LNCaP clone FGC (cell line): ENCODE measurements around the gene TECRL.

Source experiments
- DNase-seq: peaks from one replicate; pipeline ENCODE4 v3.0.0-alpha.2; 2011; ENCODE audit warnings: low read depth
- H3K4me3 ChIP-seq: 2 replicates; pipeline ENCODE4 v1.5.1; 2011; ENCODE audit warnings: mild to moderate bottlenecking, low read depth, low read length, control low read depth
- TF ChIP-seq, protein P1 (sequence below): IDR thresholded peaks from 2 replicates; pipeline ENCODE4 v1.5.1; 2012; ENCODE audit warnings: mild to moderate bottlenecking; ENCODE audit not compliant: control insufficient read depth, insufficient read depth; ENCODE audit errors: extremely low read depth

Gene TECRL

DNA sequence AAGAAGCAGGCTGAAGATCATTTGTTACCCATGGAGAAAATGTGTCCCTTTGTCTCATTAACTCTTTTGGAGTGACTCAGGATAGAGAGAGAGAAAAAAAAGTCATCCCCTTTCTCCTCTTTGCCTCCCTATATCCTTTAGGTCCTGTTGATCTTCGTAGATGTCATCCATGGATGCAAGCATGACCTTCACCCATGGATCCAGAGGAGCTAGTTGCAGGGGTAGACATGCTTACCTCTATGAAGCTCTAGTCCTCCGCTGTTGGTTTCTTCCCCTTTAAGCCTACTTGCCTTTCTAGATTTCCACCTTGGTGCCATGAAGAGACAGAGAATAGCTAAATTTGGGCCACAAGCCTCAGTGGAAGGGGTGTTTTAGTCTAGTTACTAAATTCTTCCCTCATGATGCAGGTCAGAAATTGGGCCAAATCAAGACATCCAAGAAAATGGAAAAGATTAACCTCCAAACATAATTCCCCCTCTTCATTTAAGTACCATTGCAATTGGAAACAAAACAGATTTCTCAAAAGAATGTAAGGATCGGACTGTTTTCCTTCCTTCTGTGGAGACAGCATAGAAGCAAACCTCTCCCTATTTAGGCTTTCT lies 178.4 kb downstream of the TECRL start:
- peak; percentile 7 for DNase-seq
- TF ChIP-seq, protein P1, sequence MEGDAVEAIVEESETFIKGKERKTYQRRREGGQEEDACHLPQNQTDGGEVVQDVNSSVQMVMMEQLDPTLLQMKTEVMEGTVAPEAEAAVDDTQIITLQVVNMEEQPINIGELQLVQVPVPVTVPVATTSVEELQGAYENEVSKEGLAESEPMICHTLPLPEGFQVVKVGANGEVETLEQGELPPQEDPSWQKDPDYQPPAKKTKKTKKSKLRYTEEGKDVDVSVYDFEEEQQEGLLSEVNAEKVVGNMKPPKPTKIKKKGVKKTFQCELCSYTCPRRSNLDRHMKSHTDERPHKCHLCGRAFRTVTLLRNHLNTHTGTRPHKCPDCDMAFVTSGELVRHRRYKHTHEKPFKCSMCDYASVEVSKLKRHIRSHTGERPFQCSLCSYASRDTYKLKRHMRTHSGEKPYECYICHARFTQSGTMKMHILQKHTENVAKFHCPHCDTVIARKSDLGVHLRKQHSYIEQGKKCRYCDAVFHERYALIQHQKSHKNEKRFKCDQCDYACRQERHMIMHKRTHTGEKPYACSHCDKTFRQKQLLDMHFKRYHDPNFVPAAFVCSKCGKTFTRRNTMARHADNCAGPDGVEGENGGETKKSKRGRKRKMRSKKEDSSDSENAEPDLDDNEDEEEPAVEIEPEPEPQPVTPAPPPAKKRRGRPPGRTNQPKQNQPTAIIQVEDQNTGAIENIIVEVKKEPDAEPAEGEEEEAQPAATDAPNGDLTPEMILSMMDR, result no peak
- no peak overlapping the region for H3K4me3 ChIP-seq
